Smooth muscle cell (in vitro differentiated cells): ENCODE results near the gene LARGE1. TPM values are rescaled to one million over a fixed set of nuclear protein-coding genes. Genes with fewer than 3 reads are reported as not detected.

Experiments
- DNase-seq: peaks from one replicate; lab custom pipeline; 2025; ENCODE audit not compliant: unreplicated experiment; lab: John Stamatoyannopoulos, UW
- H2AFZ ChIP-seq: fragments of 200-600 bp; sonication (generic); 2 replicates; pipeline ENCODE4 v1.6.0; 2016; ENCODE audit warnings: antibody characterized with exemption, low read depth, mild to moderate bottlenecking
- H3F3A ChIP-seq: fragments of 200-600 bp; sonication (generic); 2 replicates; pipeline ENCODE4 v1.6.0; 2017; ENCODE audit warnings: antibody characterized with exemption, low read depth
- H3K27ac ChIP-seq: fragments of 200-600 bp; sonication (generic); 2 replicates; pipeline ENCODE4 v1.5.1; 2016; ENCODE audit warnings: low read depth, mild to moderate bottlenecking
- H3K27me3 ChIP-seq: fragments of 200-600 bp; sonication (generic); 2 replicates; pipeline ENCODE4 v1.6.1; 2016; ENCODE audit warnings: low read depth, mild to moderate bottlenecking
- H3K36me3 ChIP-seq: fragments of 200-600 bp; sonication (generic); 2 replicates; pipeline ENCODE4 v1.5.1; 2016; ENCODE audit warnings: low read depth
- H3K4me1 ChIP-seq: fragments of 200-600 bp; sonication (generic); 2 replicates; pipeline ENCODE4 v1.5.1; 2016; ENCODE audit warnings: low read depth
- H3K4me2 ChIP-seq: fragments of 200-600 bp; sonication (generic); 2 replicates; pipeline ENCODE4 v1.6.0; 2016; ENCODE audit warnings: mild to moderate bottlenecking
- H3K4me3 ChIP-seq: fragments of 200-600 bp; sonication (generic); 2 replicates; pipeline ENCODE4 v1.5.1; 2016; ENCODE audit warnings: mild to moderate bottlenecking
- H3K79me2 ChIP-seq: fragments of 200-600 bp; sonication (generic); 2 replicates; pipeline ENCODE4 v1.6.0; 2016; ENCODE audit warnings: low read depth, mild to moderate bottlenecking
- H3K9ac ChIP-seq: fragments of 200-600 bp; sonication (generic); 2 replicates; pipeline ENCODE4 v1.6.0; 2016; ENCODE audit warnings: low read depth
- H3K9me3 ChIP-seq: fragments of 200-600 bp; sonication (generic); replicated peaks from 2 replicates; pipeline ENCODE4 v1.5.1; 2016; ENCODE audit warnings: low read depth
- H4K20me1 ChIP-seq: fragments of 200-600 bp; sonication (generic); 2 replicates; pipeline ENCODE4 v1.6.0; 2016; ENCODE audit warnings: low read depth
- CTCF ChIP-seq: fragments of 200-600 bp; sonication (generic); IDR thresholded peaks from 2 replicates; pipeline ENCODE4 v1.5.1; 2017; ENCODE audit warnings: borderline replicate concordance, mild to moderate bottlenecking, antibody characterized with exemption; ENCODE audit not compliant: insufficient read depth, poor library complexity, severe bottlenecking
- WGBS: methylation state at CpG from one replicate; pipeline ENCODE4 v1.1.7; 2016; ENCODE audit warnings: low lambda C conversion rate; 5-methylcytosine and 5-hydroxymethylcytosine counted together
- polyA plus RNA-seq: library from polyadenylated mRNA; unstranded; fragments of >200 nt; fragmentation: Nextera tagmentation; extraction: Ambion mirVana; gene quantifications from 2 replicates; pipeline ENCODE4 v1.2.1, GENCODE V29; 2016
- total RNA-seq: library from RNA; depleted of rRNA; stranded (reverse); fragments of >200 nt; gene quantifications from 2 replicates; pipeline ENCODE4 v1.2.3, GENCODE V29; 2014

Gene LARGE1
- total and polyA plus RNA-seq, 2 experiments from 2014 or later: 11.9 to 18.0 TPM

GRCh38 chr22:33831651-33832050, 88.6 kb downstream of the LARGE1 start:
- no peak overlapping the region for H2AFZ ChIP-seq
- H3F3A ChIP-seq: no peaks in the 10 kb centered on the region
- no peak overlapping the region for H3K4me3 ChIP-seq
- H3K36me3 ChIP-seq: no peaks in the 10 kb centered on the region
- peaks cover 18% of the 10 kb centered on the region for H3K4me1 ChIP-seq
- no peak for TF ChIP-seq CTCF
- H4K20me1 ChIP-seq: peaks cover 27% of the 10 kb centered on the region
- H3K9me3 ChIP-seq: no peaks in the 10 kb centered on the region
- DNase-seq: no peak
- H3K79me2 ChIP-seq: no peaks in the 10 kb centered on the region
- no peak overlapping the region for H3K27ac ChIP-seq
- H3K4me2 ChIP-seq: no peak overlapping the region
- no peaks in the 10 kb centered on the region for H3K27me3 ChIP-seq
- WGBS: 82% methylated on average over 5 of the region's 5 CpGs
- no peak overlapping the region for H3K9ac ChIP-seq

GRCh38 chr22:33831207-33831606, 89.1 kb downstream of the LARGE1 start:
- Histone ChIP-seq H3F3A (no peaks in the 10 kb centered on the region), H3K27me3 (no peaks in the 10 kb centered on the region), H4K20me1 (peaks cover 22% of the 10 kb centered on the region), H3K4me2 (no peak overlapping the region), H3K79me2 (no peaks in the 10 kb centered on the region), H3K9me3 (no peaks in the 10 kb centered on the region), H3K36me3 (no peaks in the 10 kb centered on the region), H3K4me3 (no peak overlapping the region), H3K27ac (no peak overlapping the region), H3K4me1 (peaks cover 18% of the 10 kb centered on the region), H3K9ac (no peak overlapping the region), H2AFZ (no peak overlapping the region)
- DNase-seq: no peak
- 78% methylated on average over 11 of the region's 11 CpGs for WGBS
- TF ChIP-seq CTCF: no peak

- H3K4me3 ChIP-seq: no peak overlapping the region
- peaks cover 9% of the 10 kb centered on the region for H4K20me1 ChIP-seq
- no peaks in the 10 kb centered on the region for H3K27me3 ChIP-seq
- H3K9me3 ChIP-seq: no peaks in the 10 kb centered on the region
- TF ChIP-seq CTCF: no peak
- no peaks in the 10 kb centered on the region for H3K36me3 ChIP-seq
- H3K79me2 ChIP-seq: no peaks in the 10 kb centered on the region
- DNase-seq: no peak
- no peaks in the 10 kb centered on the region for H3F3A ChIP-seq
- H2AFZ ChIP-seq: no peak overlapping the region
- H3K9ac ChIP-seq: no peak overlapping the region
- no peak overlapping the region for H3K27ac ChIP-seq
- no peak overlapping the region for H3K4me2 ChIP-seq
- peaks cover 8% of the 10 kb centered on the region for H3K4me1 ChIP-seq
- 69% methylated on average over 4 of the region's 4 CpGs for WGBS
Observed at GRCh38 chr22:33829546-33830280, 90.6 kb downstream of the LARGE1 start.

- H3K9me3 ChIP-seq: no peaks in the 10 kb centered on the region
- no peaks in the 10 kb centered on the region for H3F3A ChIP-seq
- no peak for TF ChIP-seq CTCF
- no peak overlapping the region for H2AFZ ChIP-seq
- H3K36me3 ChIP-seq: no peaks in the 10 kb centered on the region
- no peaks in the 10 kb centered on the region for H3K79me2 ChIP-seq
- H3K9ac ChIP-seq: no peak overlapping the region
- peaks cover 4% of the 10 kb centered on the region for H4K20me1 ChIP-seq
- DNase-seq: no peak
- no peaks in the 10 kb centered on the region for H3K27me3 ChIP-seq
- no peak overlapping the region for H3K27ac ChIP-seq
- no peak overlapping the region for H3K4me3 ChIP-seq
- peaks cover 5% of the 10 kb centered on the region for H3K4me1 ChIP-seq
- 97% methylated on average over 3 of the region's 3 CpGs for WGBS
- no peak overlapping the region for H3K4me2 ChIP-seq
Observed at GRCh38 chr22:33828302-33828701, 92.0 kb downstream of the LARGE1 start.
